Myocyte (in vitro differentiated cells): ENCODE results near the gene RCBTB1. TPM values are rescaled to one million over a fixed set of nuclear protein-coding genes. Genes with fewer than 3 reads are reported as not detected.
A peak's percentile ranks its signal among the peaks of the same experiment; 100 is the strongest.
"Not testable (repeated sequence)": the region's sequence is repeated elsewhere in the genome, so short reads cannot be mapped to it uniquely, and the experiment has no call there.

Source experiments
- DNase-seq: peaks from one replicate; pipeline ENCODE4 v3.0.0-alpha.2; 2012; ENCODE audit warnings: low read depth
- total RNA-seq: library from RNA; depleted of rRNA; stranded (reverse); fragments of >200 nt; gene quantifications from 2 replicates; pipeline ENCODE4 v1.2.3, GENCODE V29; 2014

Gene RCBTB1
- total RNA-seq, 1 donor from 2014 or later, result 27.9 TPM

GRCh38 chr13:49524740-49525501, 60.4 kb downstream of the RCBTB1 start:
- DNase-seq, result peak; percentile 24

DNA sequence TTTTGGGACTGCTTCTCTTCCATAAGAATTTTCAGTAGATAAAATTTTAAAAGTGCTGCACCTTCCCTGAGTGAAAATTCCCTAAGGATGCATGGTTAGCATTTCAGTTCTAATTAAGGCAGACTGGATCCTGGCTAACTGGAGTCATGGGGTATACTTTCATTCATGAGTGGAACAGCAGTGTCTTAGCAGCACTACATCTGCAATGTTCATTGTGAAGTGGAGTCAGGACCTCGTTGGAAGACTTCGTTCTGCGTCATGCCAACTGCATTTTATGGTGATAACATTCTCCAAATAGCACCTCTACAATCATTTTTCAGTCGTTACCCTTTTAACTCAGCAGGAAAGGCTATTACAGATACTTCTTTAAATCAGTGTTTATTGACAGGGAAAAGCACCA, 64.1 kb downstream of the RCBTB1 start:
- no peak for DNase-seq

- no peak for DNase-seq
Measured at GRCh38 chr13:49517461-49517860, 67.9 kb downstream of the RCBTB1 start.

DNA sequence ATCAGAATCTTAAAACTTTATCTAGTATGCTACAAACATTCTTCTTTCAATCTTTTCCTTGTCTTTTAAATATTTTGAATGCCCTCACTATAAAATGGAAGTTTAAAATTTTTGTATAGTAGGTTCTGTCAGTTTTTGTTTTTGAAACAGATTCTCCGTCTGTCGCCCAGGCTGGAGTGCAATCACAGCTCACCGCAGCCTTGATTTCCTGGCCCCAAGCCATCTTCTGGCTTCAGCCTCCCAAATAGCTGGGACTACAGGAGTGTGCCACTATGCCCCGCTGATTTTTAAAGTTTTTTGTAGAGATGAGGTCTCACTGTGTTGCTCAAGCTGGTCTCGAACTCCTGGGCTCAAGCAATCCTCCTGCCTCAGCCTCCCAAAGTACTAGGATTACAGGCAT, 68.9 kb downstream of the RCBTB1 start:
- no peak for DNase-seq

DNA sequence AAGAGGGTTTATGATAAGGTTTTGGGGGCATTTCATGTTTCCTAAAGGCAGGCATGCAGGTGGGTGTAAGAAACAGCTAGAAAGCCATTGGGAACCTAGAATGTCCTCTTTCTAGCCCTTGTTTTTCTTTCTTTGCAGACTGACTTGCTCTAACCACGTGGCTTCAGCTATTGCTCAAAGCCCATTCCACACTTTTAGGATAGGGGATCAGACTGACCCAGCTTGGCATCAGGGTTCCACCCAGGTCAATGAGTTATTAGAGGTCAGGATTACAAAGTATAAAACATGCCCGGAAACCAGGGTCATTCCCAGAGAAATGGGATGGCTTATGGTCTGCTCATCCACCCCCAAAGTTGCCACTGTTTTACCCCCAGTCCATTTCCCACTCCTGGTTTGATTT, 72.8 kb downstream of the RCBTB1 start:
- DNase-seq, result no peak

DNA sequence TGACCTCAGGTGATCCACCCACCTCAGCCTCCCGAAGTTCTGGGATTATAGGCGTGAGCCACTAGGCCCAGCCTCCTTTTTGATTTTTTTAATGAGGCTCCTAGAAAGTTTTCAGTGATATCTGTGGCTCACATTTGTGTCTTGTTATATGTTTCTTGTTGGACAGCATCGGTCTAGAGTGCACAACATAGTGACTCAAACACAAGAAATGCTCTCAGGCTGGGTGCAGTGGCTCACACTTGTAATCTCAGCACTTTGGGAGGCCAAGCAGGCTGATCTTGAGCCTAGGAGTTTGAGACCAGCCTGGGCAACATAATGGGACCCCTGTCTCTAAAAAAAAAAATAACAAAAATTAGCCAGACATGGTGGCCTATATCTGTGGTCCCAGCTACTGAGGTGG, 81.4 kb downstream of the RCBTB1 start:
- DNase-seq, result no peak

DNA sequence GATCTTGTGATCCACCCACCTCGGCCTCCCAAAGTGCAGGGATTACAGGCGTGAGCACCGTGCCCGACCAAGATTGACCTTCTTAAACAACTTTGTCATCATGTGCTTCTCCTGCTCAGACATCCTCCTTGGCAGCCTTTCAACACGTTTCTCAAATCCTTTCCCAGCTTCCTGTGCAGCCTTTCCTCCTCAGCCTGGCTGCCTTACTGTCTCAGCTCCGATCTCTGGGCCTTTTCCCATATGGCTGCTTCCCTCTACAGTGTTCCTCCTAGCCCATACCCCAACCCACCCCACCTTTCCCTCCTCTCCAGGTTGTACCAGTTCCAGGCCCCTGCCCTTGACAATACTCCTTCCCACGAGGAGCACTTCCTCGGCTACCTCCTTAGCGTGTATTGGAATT, 82.4 kb downstream of the RCBTB1 start:
- no peak for DNase-seq

- peak; percentile 47 for DNase-seq
Measured at GRCh38 chr13:49499889-49500660, 85.3 kb downstream of the RCBTB1 start.

DNA sequence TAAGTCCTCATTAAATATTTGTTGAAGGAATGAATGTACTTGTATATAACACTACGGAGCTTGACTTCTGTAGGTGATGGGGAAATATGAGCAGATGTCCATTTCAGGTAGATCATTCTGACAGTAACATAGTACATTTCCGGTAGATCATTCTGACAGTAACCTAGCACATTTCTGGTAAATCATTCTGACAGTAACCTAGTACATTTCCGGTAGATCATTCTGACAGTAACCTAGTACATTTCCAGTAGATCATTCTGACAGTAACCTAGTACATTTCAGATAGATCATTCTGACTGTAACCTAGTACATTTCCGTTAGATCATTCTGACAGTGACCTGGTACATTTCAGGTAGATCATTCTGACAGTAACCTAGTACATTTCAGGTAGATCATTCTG, 87.2 kb downstream of the RCBTB1 start:
- DNase-seq, result no peak

DNA sequence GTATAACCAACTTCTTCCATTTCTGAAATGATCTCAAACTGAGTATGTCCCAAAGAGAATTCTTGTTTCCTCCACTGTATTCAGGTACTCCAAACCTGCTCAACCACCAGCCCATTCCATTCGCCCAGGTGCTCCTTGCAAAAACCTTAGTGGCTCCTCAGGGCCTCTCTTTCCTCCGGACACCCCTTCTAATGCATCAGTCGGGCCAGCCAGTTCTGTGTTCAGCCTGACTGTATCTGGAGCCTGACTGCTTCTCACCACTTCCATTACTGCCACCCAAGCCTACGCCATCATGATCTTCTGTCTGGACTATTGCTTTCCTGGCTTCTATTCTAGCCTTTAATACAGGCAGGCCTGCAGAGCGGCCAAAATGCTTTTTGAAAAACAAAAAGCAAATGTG, 88.1 kb downstream of the RCBTB1 start:
- no peak for DNase-seq

- DNase-seq, result not testable (repeated sequence)
Measured at GRCh38 chr13:49496837-49497236, 88.5 kb downstream of the RCBTB1 start.

DNA sequence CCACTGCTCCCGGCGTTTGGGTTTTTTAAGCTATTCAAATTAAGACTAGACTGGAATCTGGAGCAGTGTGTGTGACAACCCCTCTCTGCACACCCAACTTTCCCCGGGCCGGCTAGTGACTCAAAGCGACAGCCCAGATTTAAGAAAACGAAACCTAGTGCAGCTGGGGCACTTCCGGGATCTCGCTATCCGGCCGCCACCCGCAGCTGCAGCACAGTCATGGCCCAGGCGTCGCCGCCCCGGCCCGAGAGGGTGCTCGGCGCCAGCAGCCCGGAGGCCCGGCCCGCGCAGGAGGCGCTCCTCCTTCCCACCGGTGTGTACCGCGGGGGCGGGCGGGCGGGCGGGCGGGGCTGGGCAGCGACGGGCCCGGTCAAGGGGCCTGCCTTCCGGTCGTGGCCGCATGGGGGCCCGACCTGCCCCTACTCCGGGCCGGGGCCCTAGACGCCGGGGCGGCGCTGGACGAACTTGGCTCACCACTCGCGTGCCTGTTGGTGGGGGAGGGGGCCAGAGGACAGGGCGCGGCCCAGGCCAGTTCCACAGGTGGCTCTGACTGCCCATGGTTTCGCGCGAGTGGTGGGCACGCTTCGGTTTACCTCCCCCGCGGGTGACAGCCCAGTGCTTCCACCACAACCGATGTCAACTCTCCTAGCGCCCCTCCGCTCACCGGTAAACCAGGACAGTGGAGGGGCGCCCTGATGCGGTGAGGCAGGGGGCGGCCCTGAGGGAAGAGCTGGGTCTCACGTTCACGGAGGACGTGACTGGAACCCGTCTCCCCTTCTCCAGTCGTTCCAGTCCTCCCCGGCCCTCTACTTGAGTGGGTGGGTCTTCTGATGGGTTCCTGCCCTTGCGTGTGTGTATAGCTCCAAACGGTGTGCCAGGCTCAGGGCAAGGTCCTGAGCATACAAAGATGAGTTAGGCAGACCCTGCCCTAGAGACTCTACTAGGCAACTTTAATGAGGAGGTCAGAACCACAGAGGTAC, 89.3 kb downstream of the RCBTB1 start, which contains the start of gene PHF11:
Gene PHF11 (plus strand): TSS at position 171 of the 980 bp plus-strand sequence. CDS start 49 bp downstream, at position 220.
- peak; percentile 80 for DNase-seq

GRCh38 chr13:49494645-49495044, 90.7 kb downstream of the RCBTB1 start:
- no peak for DNase-seq

GRCh38 chr13:49488563-49488962, 96.8 kb downstream of the RCBTB1 start:
- DNase-seq, result no peak

Other genes starting within 250 kb of the RCBTB1 start
- gene CAB39L, start 141.5 kb downstream of the RCBTB1 start, total RNA-seq, result 6.9 and 9.4 TPM in 2 replicates
- gene SETDB2, start 141.3 kb downstream of the RCBTB1 start, total RNA-seq, result 8.6 and 13.0 TPM in 2 replicates
- gene PHF11, start 89.6 kb downstream of the RCBTB1 start, total RNA-seq, result 14.5 and 20.9 TPM in 2 replicates
- gene ARL11, start 42.9 kb upstream of the RCBTB1 start, total RNA-seq, result not detected in 2 replicates
- gene EBPL, start 105.9 kb upstream of the RCBTB1 start, total RNA-seq, result 18.8 and 26.3 TPM in 2 replicates
- gene KPNA3, start 207.1 kb upstream of the RCBTB1 start, total RNA-seq, result 33.0 and 35.8 TPM in 2 replicates